HG03139 (cell line): ENCODE measurements around the gene TSNAX.

Experiments
- ATAC-seq: cut with Tn5 transposase; IDR thresholded peaks from one replicate; pipeline ENCODE4 v1.9.1; 2021; ENCODE audit not compliant: unreplicated experiment

Gene TSNAX

DNA sequence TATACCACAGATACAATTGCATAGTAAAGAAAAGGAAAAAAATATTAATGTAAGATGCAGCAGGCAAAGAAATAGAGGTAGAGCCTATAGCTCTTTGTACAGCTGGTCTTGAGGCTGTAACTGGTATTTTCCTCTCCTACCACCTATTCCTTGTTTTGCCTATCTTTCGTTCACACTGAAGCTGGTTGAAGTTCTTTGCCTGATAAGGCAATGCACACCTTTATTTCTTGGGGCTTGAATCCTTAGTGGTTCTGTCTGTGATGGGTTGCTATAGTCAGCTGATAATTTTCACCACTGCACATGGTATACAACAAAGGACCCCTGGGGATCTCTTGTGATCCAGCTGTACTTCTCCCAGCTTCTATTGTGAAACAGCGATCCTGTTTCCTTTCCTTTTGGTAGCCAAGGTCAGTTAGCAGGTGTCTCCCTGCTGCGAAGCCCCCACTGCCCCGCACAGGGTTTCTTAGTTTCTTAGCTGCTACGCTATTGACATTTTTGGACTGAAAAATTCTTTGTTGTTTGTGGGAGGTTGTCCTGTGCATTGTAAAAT is 9.9 kb upstream of the TSNAX start:
- no peak for ATAC-seq

DNA sequence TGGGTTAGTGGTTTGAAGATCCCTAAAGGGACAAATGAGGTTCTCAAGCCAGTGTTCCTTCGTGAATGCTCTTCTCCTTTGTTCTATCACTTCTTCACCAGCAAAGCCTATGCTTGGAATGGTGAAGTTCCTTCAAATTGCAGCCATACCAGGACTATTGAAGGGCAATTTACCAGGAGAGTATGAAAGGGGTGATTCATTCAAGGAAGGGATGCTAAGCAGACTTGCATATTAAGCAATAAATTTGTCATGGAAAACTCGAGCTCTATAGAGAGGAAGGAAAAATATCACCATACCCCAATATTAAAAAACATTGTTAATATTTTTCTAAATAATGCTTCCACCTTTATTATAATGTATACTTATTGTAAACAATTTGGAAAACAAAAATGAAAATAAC is 9.3 kb upstream of the TSNAX start:
- ATAC-seq: no peak

DNA sequence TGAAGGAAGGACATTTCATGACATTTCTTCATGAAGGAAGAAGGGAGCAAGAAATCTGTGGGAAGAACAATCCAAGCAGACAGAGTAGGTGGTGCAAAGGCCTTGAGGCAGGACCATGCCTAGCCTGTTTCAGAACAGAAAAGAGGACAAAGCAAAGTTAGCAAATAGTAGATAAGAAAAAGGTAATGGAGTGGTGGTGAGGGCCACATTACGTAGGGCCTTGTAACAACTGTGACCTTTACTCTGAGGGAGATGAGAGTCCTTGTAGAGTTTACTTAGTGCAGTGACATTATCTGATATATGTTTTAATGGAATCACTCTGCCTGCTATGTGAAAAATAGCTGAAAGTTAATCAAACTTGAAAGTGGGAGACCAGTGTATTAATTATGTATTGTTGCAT is 6.4 kb upstream of the TSNAX start:
- no peak for ATAC-seq

DNA sequence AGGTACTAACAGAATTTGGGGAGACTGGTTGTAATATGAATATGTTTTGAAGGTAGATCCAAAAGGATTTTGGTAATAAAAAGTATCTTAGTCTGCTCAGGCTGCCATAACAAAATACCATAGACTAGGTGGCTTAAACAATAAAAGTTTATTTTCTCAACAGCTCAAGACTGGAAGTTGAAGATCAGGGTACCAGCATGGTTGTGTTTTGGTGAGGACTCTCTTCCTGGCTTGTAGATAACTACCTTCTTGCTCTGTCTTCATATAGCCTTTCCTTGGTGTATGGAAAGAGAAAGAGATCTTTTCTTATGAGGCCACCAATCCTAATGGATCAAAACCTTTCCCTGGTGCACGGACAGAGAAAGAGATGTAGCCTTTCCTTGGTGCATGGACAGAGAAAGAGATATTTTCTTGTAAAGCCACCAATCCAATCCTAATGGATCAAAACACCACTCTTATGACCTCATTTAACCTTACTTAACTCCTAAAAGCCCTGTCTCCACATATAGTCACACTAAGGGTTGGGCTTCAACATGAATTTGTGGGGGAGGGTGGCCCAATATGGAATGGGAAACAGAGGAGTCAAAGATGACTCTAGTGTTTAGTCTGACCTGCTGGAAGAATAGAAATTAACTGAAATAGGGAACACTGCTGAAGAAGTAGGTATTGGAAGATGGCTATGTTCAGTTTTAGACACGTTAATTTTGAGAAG is 5.4 kb upstream of the TSNAX start:
- no peak for ATAC-seq

DNA sequence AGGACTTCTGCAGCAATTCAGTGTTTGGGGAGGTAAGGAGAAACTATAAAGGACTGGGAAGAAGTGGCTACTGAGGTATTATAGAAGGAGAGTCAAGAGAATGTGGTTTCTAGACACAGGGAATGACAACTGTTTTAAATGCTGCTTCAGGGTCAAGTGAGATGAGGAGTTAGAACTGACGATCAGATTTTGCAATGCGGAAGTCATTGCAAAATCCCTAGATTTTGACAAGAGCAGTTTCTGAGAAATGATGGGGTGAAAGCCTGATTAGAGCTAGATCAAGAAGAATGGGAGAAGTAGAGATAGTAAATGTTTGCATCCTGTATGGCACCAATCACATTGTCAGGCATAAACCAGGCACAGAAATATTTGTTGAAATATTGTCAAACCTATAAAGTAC is 4.7 kb upstream of the TSNAX start:
- ATAC-seq: no peak

DNA sequence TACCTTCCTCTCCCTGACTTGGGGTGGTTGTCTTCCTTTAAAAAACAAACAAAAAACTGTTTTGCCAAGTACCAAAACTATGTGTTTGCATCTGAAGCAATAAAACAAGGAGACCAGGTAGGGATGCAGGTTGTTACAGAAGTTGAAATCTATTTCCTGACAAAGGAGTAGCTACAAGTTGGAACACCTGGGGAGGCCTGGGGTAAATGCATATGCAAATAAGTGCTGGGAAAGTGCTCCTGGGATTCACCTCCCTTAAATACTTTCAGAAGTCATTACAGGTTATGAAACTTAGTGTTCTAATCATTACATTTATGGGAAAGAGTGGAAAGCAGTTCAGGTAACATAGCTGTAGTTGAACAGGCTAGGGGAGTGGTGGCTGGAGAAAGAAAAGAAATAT is 1.9 kb upstream of the TSNAX start:
- ATAC-seq: no peak

DNA sequence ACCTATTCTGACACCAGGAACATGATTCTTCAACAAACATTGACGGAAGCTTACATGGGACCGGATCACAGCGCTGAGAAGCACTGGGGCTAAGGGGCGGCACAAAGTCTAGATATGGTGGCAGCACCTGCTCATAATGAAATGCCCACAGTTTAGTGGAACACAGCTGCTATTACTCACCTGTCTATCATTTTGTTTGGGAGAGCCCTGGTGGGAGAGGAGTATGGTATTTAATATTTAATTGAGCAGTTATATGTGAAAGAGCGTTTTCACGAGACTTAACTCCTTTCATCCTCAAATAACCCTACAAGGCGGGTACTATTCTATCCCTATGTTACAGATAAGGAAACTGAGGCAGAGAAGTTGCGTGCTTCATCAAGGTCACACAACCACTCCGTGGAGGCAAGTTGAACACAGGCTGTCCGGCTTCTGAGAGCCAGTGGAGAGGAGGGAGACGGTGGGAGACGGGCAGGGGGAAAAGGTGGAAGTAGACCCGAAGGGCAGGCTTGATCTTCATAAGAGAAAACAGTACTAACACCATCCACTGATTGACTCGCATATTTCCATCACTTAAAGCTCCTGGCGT is 790 bp upstream of the TSNAX start:
- ATAC-seq: peak; percentile 8

DNA sequence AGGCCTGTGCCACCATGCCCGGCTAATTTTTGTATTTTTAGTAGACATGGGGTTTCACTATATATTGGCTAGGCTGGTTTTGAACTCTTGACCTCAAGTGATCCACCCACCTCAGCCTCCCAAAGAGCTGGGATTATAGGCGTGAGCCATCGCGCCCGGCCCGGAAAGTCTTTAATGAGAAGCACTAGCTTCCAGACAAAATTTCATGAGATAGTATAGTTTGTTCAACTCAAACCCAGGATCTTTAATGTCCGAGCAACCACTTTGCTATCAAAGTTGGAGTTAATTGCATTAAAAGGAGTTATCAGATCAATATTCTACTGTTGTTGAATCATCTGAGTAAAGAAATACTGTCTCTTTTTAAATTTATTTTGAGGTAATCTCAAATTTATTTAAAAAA is 4.8 kb downstream of the TSNAX start:
- no peak for ATAC-seq

DNA sequence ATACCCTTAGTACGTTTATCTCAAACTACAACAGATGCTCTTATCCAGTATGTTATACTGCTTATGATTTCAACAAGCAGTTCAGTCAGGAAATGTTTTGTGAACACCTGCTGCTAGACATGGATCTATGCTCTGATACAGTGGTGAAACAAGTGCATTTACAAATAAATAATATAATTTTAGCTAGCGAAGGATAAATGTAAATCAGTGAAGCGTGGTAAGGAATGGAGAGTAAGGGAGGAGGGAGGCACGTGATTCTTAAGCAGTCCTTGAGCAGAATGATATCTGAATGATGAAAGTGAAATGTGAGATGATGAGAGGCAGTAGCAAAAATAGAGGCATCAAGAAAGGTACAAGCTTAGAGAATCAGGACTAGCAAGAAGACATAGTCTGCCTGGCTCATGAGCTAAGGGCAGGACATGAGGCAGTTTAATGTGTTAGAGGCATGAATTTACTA is 6.3 kb downstream of the TSNAX start:
- ATAC-seq: no peak

DNA sequence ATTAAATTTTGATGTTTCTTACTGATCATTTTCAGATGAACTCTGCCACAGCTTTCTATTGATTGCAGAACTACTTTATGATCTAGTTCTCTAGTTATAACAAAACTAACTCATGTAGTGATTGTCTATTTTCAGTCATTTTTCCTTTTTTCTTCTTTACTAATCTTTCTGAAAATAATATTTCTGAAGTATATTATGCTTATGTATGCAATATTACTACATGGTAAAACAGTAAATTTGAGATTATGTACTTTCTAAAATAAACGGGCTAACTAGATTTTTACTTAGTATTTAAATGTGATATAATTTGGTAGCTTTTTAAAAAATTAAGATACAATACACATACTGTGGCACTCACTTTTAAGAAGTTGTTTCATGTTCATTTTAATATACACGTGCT is 7.6 kb downstream of the TSNAX start:
- ATAC-seq: no peak

DNA sequence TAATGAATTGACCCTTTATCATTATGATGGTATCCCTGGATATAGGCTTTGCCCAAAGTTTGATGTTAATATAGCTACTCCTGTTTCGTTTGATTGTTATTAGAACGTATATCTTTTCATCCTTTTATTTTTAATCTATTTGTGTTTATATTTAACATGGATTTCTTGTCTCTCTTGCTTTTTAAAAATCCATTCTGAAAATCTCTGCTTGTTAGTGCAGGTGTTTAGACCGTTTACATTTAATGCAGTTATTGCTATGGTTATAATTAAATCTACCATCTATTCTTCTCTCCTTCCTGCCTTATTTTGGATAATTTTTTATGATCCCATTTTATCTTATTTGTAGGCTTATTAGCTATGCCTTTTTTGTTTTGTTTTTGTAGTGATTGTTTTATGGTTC is 12.4 kb downstream of the TSNAX start:
- no peak for ATAC-seq

DNA sequence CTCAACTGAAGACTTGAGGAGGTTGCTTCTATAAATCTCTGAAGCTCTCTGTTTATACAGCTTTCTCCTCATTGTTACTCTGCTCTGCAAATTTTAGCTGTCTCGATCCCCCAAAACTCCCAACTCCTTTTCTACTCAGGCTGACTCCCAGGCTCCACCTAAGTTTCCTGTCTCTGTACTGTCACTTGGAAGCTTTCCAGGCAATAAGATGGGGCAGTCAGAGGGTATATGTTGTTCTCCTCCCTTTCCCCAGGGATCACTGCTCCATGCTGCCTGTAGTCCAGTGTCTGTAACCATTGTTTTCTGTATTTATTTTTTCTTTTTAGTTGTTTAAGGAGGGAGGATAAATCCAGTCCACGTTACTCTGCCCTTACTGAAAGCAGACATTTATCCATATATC is 13.4 kb downstream of the TSNAX start:
- ATAC-seq: no peak

DNA sequence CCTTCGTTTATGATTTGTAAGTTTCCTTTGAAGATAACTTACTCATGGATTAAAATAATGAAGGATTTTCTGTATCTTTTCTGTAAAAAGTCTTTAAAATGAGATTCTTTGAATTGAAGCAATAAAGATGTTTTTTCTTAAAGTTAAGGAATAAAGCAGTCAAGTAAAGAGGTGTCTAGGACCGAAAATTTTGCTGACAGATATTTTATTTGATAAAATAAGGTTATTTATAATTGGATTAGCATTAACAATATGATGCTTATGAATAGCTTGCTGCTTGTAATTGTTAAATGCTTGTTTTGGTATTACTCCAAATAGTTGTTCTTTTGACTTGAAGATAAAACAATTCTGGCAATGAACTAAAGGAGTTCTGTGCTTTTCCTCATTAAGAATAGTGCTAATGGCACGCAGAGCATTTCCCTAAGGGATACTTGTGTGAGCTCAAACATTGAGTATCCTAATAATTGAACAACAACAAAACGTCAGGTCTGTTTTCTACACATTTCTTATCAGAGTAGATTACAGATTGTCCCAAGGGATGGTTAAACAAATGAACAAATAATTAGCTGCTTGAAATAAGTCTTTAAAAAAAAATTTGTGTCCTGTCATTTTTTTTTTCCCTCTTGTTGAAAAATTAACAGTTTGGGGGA is 16.6 kb downstream of the TSNAX start:
- ATAC-seq: no peak

DNA sequence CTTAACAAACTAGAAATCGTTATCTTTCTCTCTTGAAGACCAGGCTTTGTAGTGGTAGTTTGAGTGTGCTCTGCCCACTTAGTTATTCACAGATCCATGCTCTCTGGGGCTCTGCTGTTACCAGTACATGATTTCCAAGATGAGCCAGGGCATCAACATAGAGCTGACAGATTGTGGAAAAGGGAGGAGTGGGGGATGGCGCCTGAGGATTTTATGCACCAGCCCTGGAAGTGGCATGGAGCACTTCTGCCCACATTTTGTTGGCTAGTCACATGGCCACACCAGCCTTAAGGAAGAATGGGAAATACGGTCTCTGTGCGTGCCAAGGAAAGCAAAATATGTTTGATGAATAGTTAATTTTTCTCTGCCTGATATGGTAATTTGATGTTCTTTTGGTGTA is 18.2 kb downstream of the TSNAX start:
- no peak for ATAC-seq

DNA sequence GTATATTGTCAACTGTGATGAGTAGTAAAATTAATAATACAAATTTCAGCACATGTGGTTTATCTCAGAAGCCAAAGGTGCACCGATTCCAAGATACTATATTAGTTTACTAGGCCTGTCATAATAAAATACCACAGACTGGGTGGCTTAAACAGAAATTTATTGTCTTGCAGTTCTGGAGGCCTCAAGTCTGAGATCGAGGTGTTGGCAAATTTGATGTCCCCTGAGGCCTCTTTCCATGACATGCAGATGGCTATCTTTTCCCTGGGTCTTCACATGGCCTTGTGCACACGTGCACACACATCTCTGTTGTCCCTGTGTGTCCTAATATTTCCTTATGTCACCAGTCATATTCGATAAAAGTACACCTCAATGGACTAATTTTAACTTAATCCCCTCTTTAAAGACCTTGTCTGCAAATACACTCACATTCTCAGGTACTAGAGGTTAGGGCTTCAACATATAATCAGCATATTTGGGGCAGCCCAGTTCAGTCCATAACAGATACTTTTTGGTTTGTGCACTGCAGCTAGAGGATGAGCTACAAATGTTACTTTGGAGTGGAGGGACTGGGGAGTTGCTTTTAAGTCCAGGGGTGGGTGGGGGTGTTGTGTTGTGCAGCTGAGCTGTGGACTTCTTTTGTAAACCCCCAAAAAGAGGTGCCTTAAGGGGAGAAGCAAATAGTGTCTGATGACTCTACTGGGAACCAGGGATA is 21.4 kb downstream of the TSNAX start:
- no peak for ATAC-seq

DNA sequence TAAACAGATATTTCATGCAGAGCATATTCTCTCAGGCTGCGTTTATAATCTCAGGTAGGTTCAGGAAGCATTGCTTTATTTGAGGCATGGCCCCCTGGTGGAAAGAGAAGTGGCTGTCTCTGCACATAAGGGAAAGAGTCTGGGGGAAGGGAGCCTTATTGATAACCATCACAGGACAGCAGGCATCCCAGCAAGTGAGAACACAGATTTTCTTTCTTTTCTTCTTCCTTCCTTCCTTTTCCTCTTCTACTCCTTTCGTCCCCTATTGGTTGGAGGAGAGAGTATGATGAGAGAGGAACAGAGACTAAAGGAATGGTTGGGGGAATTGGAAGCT is 21.9 kb downstream of the TSNAX start:
- no peak for ATAC-seq

DNA sequence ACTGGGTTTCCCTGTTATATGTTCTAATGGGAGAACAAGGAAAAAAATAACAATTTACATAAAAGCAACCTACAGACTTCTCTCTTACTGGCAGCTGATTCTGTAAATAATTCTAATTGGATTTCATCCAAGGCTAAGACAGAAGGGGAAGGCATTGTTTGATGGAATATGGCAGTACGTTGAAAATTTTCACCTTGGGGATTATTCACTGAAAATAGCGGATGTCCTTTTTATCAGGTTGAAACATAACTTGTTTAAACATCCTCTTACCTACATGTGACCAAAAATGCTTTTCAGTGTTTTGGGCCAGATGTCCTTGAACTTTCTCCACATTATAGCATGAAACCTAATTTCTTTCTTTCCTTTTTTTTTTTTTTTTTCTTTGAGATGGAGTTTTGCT is 24.9 kb downstream of the TSNAX start:
- ATAC-seq: no peak

DNA sequence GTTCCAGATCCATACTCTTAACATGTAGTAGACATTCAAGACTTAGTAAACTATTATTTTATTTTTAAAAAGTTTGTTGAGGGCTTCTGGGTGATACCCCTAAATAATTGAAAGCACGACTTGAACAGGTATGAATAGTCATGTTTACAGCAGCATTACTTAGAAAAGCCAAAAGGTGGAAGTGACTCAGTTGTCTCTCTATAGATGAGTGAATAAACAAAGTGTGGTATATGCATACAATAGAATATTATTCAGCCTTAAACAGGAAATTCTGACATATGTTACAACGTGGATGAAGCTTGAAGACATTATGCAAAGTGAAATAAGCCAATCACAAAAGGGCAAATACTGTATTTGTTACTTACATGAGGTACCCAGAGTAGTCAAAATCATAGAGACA is 26.5 kb downstream of the TSNAX start:
- ATAC-seq: no peak

DNA sequence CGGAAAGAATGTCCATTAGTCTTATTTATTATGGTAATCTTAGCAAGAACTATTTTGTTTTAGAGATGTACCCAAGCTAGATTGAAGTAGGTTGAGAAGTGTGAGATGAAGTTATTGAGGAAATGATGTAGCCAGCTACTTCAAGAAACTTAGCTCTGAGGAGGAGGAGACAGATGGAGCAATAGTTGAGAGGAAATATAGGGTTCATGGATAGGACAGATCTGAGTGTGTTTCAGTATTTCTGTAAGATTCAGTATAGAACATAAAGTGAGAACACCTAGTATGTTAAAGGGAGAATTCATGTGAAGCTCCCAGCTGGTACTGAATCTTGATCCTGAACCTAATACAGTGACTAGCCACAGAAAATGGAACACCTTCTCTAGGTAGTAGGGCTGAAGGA is 28.9 kb downstream of the TSNAX start:
- no peak for ATAC-seq

DNA sequence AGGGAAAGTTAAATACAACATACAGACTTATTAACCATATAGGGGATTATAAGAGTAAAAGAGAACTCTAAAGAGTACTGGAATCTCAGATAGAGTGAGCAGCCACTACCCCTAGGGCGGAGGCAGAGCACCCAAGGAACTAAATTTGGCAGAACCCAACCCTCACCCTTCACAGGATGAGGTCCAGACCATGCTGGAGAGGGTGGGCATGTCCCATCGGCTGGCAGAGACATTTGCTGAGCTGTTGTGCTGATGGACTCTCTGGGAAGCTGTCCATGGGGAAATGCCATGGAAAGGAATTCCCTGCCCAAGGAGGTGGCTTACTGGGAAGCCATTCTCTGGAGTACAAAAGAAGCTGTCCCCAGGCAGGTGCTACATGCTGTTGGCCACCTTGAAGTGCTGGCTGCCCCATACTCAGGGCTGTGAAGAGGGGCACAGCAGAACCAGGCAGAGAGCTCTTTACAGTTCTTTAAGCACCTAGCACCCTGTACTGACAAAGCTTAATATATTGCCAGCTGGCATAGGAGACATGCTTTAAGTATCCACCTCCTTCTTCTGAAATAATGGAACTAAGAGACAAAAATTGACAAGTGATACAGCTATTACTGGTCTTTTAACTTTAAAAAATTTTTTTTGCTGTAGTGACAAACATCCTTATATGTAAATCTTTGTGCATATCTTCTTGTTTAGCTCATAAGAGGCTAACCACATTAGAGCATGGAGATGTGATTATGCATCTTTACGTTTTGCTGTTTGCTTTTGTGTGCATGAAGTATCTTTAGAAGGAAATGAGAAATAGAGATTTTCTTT is 29.6 kb downstream of the TSNAX start:
- no peak for ATAC-seq

DNA sequence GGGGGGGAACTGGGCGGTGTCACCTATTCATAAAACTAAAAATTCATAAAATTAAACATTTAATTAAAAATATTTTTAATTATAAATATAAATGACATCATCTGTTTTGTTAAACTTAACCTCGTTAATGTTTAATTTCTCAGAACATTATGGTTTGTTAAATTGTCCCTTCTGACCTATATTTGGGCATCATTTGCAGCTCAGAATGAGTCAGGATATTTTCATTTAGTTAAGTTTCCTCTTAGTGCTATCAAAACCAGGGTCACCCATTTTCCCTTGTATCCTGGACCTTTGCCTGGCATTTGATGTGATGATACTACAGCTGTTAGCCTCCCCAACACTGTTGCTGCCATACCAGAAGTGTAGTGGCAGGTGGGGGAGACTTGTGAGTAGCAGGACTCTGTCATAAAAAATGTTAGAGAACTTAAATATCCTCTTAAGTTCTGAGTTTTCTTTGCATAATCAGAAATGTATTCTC is 30.3 kb downstream of the TSNAX start:
- ATAC-seq: no peak
